Measurements from ENCODE around the gene CDKAL1.

Gene CDKAL1

GRCh38 chr6:20575704-20576451 lies 41.6 kb downstream of the CDKAL1 start:
- Histone ChIP-seq H3K9me3 (no peaks in the 10 kb centered on the region), H3K36me3 (no peaks in the 10 kb centered on the region), H3K4me3 (ENCODE audit: low read depth, low read length) (no peak overlapping the region), H3K27me3 (no peaks in the 10 kb centered on the region), H3K4me1 (peaks cover 34% of the 10 kb centered on the region)
- TF ChIP-seq CTCF (IDR thresholded peaks at IDR 0.05; ENCODE audit: low read depth, low read length) = no peak
- no peak for DNase-seq

GRCh38 chr6:20577173-20577688 lies 43.0 kb downstream of the CDKAL1 start:
- H3K4me3 ChIP-seq (ENCODE audit: low read depth, low read length) = no peak overlapping the region
- no peaks in the 10 kb centered on the region for H3K36me3 ChIP-seq
- H3K9me3 ChIP-seq = no peaks in the 10 kb centered on the region
- no peak for DNase-seq
- peaks cover 24% of the 10 kb centered on the region for H3K4me1 ChIP-seq
- TF ChIP-seq CTCF (IDR thresholded peaks at IDR 0.05; ENCODE audit: low read depth, low read length) = no peak
- no peaks in the 10 kb centered on the region for H3K27me3 ChIP-seq

GRCh38 chr6:20581070-20581469 lies 46.8 kb downstream of the CDKAL1 start:
- H3K9me3 ChIP-seq = no peaks in the 10 kb centered on the region
- no peaks in the 10 kb centered on the region for H3K36me3 ChIP-seq
- no peak for TF ChIP-seq CTCF (IDR thresholded peaks at IDR 0.05; ENCODE audit: low read depth, low read length)
- peaks cover 6% of the 10 kb centered on the region for H3K4me1 ChIP-seq
- H3K27me3 ChIP-seq = no peaks in the 10 kb centered on the region; the same call in 1 of the 2 replicates
- no peak for DNase-seq
- H3K4me3 ChIP-seq (ENCODE audit: low read depth, low read length) = no peak overlapping the region

GRCh38 chr6:20582586-20583443 lies 48.6 kb downstream of the CDKAL1 start:
- H3K4me1 ChIP-seq = no peaks in the 10 kb centered on the region; the same call in none of the 2 replicates
- H3K9me3 ChIP-seq = no peaks in the 10 kb centered on the region
- H3K36me3 ChIP-seq = no peaks in the 10 kb centered on the region
- no peak for DNase-seq
- no peak overlapping the region for H3K4me3 ChIP-seq (ENCODE audit: low read depth, low read length)
- TF ChIP-seq CTCF (IDR thresholded peaks at IDR 0.05; ENCODE audit: low read depth, low read length) = no peak
- H3K27me3 ChIP-seq = no peaks in the 10 kb centered on the region; the same call in 1 of the 2 replicates

GRCh38 chr6:20583444-20583800 lies 49.2 kb downstream of the CDKAL1 start:
- H3K9me3 ChIP-seq = no peaks in the 10 kb centered on the region
- DNase-seq = no peak
- no peaks in the 10 kb centered on the region; the same call in 1 of the 2 replicates for H3K27me3 ChIP-seq

More at GRCh38 chr6:20583444-20583800, 49.2 kb downstream of the CDKAL1 start:
- Histone ChIP-seq H3K4me3 (ENCODE audit: low read depth, low read length) (no peak overlapping the region), H3K36me3 (no peaks in the 10 kb centered on the region), H3K4me1 (no peaks in the 10 kb centered on the region; the same call in 1 of the 2 replicates)
- TF ChIP-seq CTCF (IDR thresholded peaks at IDR 0.05; ENCODE audit: low read depth, low read length) = no peak

All from BE2C (cell line).